ENCODE results near the gene SCAMP1.

GRCh38 chr5:78499485-78499884, 139.1 kb downstream of the SCAMP1 start:
- TF ChIP-seq POLR2A (IDR thresholded peaks at IDR 0.05) (no peak), CTCF (IDR thresholded peaks at IDR 0.05) (no peak)

All from lower leg skin (tissue), 3 donors.